UCSD-AML1 (cell line): ENCODE data around the gene PTH2.

Experiments
- DNase-seq: peaks from one replicate; lab custom pipeline; 2025; ENCODE audit not compliant: unreplicated experiment; lab: John Stamatoyannopoulos, UW

The PTH2 gene

DNA sequence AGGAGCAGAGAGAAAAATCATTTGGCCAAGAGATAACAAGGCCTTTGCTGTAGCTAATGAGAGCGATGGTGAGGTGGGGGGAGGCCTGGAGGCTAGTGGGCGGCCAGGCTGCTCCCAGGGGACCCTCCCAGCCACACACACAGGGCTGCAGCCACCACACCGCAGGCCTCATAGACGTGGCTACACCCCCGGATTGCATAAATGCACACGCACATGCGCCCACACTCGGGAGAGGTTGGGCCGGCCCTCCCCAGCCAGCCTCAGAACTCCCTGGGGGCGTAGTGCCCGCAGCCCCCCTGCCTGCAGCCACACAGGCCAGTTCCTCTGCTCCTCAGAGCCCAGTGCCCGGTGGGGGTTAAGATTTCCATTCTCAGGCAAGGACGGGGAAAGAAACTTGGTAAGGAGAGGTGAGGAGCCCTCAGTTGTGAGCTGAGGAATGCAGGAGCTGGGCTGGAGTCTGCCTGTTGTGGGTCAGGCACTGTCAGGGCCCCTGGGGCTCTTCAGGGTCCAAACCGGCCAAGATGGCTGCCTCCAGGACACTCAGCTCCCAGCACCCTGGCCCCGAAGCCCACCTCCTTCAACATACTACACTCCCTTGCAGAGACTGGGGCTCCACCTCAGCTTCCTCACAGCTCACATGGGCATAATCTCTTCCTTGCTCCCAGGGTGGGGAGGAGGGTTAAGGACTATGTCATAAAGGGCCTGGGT lies 8.0 kb downstream of the PTH2 start:
- DNase-seq, result no peak

DNA sequence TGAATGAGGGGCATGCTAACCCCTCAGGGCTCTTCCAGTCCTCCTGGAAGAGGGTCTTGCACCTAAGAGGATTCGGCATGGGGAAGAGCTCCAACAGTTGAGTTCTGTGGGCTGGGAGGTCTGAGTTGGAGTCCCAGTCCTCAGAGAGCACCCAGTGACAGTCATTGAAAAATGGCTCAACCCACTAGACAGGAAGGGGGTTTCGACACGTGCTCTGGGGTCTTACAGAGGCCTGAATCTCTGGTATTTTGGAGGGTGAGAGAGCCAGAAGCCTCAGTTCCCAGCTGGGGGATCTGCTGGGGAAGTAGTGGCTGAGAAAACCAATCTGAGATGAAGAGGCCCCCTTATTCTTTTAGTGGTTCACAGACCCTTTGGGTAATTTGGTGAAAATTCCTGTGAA lies 9.0 kb downstream of the PTH2 start:
- DNase-seq, result no peak

DNA sequence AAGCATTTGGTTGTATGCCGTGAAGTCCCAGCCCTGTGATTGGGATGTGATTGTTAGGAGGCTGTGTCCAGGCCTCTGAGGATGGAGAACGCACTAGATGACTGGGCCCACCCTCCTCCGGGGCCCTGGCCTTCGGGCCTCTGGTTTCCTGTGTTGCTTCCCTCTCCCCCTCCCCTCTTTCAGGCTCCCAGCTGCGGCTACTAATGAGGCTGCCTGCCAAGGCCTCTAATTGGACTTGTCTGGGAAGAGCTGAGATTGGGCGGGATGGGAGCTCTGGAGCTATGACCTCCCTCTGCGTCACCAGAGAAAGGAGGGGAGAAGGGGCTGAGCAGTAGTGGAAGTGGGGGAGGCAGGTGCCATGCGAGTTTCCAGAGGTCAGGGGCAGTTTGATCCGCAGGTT lies 9.9 kb downstream of the PTH2 start:
- DNase-seq, result no peak

DNA sequence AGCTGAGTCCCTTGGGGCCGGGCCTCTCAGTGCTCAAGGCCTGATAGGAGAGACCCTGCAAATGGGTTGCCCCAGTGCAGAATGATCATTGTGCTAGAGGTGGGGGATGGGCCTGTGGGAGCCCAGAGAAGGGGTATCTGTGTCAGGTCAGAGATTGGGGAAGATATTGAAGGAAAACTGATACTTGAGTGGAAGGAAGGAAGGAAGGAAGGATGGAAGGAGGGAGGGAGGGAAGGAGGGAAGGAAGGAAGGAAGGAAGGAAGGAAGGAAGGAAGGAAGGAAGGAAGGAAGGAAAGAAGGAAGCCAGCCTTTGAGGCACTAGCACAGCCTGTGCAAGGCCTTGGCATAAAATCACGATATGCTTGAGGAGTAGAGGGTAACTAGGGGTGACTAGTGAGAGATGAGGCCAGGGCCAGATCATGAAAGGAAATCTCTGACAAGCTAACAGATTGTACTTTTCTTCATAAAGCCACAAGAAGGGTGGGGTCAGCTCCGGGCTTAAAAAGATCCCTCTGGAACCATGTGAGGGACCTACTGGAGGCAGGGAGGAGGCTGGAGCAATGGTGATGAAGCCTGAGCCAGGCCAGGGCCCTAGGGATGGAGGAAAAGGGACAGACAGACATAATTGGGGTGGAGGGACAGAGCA lies 11.4 kb downstream of the PTH2 start:
- DNase-seq, result no peak

DNA sequence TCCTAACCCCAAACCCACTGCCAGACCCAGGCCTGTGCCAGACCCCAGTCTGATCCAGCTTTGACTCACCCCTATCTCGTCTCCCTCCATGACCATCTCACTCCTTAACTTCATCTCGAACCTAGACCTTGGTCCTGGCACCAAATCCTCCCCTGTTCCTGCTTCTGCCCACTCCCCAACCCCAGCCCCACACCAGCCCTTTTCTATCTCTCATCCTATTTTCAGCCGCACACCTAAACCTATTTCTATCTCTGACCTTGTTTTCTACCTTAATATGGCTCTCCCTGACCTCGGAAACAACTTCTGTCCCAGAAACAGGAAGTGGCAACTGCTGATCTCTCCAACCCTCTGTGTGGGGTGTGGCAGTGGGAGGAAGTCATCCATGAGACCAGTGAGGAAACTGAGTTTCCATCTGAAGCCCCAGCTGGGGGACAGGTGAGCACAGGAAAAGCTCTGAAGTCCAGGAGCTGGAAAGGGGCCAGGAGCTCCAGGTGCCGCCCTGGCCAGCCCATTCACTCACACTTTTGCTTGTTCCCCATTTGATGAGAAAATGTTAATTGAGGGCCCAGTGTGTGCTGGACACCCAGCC lies 13.7 kb downstream of the PTH2 start:
- peak; percentile 48 for DNase-seq

DNA sequence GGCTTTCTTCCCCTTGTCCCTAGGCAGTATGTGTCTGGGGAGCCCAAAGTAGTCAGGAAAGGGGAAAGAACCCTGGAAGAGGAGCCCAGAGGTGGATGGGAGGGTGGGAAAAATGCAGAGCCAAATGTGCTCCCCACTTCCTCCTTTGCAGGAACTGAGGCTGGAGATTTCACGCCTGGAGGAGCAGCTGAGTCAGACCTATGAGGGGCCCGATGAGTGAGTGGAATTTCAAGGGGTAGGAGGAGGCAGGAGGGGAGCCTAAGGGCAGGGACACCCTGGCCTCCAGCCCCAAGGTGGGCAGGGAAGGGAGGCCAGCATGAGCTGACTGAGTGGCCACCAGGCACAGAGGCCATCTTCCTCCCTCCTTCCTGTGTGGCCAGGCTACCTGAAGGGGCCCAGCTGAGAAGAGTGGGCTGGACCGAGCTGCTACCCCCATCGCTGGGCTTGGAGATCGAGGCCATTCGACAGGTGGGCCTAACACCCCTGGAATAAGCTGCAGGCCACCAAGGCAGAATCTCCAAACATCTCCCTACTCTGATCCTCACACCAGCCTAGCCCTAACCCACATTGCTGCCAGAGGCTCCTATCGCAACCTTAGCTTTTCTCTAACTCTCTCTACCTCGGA lies 14.3 kb downstream of the PTH2 start:
- DNase-seq, result peak; percentile 40

DNA sequence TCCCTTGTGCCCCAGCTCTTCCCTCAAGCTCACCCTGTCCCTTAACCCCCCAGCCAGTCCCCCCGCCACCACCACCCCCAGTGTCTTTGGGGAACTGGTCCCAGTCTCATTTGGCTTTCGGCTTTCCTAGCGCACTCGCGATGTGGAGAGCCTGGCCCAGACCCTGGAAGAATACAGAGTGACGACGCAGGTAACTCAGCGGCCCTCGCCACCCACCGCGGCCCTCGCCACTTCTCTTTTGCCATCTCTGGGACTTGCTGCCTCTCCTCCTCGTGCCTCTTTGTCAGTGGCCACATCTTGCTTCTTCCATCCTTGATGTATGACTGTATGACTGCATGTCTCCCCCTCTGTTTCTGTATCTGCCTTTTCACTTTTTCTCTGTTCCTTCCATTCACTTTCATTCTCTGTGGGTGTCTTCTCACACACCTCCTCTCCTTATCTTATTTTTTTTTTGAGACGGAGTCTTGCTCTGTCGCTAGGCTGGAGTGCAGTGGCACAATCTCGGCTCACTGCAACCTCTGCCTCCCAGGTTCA lies 15.7 kb downstream of the PTH2 start:
- no peak for DNase-seq

DNA sequence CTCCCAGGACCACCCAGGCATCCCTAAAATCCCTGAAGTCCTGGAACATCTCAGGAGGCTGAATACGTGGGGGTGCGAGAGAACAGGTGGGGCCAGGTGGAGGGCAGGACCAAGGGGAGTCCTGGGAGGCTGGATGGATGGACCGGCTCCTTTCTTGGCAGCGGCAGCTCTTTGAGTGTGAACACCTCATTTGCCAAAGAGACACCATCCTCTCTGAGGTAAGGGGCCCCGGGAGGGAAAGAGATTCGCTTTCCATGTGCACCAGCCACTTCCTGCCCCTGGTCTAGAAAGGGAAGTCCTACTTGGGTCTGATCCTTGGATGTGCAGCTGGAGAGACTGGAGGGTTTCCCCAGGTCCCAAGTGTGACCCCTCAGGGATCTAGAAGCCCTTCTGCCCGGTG lies 16.2 kb downstream of the PTH2 start:
- DNase-seq, result no peak

DNA sequence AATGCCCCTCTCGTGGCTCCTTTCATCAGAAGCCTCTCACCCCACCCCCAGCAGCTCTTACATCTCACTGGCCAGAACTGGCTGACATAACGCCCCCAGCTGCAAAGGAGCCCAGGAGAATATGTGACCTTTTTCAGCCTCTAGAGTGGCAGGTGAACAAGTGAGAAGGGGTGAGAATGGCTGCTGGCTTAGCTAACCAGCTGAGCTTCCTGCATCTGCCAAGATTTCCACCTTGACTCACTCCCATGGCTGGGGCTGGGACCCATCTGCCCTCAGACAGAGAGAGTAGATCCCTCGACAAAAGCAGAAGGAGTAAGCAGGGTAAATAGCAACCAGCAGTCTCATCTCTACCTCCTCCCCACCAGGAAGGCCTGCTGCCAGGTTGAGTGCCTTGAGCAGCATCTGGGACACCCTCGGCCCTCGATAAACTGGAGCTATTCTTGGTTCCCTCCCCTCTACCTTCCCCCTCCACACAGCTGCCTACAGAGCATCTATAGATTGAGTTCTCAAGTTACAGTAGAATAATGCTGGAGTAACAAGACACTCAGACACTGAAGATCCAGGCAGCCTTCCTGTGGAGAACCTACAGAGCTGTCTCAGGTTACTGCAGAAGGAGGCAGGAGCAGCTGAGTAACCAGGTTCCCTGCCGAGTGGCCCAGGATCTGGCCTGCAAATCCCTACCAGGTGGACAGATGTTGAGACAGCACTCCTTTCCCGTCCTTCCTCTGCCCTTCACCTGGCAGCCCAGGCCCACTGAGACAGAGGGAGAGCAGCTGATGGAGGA lies 19.6 kb downstream of the PTH2 start:
- DNase-seq, result no peak

DNA sequence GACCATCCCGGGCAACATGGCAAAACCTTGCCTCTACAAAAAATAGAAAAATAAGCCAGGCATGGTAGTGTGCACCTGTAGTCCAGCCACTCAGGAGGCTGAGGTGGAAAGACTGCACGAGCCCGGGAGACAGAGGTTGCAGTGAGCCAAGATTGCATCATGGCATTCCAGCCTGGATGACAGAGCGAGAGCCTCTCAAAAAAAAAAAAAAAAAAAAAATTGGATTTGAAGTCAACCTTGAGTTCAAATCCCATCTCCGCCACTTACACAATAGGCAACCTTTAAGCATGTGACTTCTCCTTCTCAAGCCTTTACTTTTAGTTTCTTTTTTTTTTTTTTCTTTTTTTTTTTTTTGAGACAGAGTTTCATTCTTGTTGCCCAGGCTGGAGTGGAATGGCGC lies 23.2 kb downstream of the PTH2 start:
- DNase-seq, result no peak

DNA sequence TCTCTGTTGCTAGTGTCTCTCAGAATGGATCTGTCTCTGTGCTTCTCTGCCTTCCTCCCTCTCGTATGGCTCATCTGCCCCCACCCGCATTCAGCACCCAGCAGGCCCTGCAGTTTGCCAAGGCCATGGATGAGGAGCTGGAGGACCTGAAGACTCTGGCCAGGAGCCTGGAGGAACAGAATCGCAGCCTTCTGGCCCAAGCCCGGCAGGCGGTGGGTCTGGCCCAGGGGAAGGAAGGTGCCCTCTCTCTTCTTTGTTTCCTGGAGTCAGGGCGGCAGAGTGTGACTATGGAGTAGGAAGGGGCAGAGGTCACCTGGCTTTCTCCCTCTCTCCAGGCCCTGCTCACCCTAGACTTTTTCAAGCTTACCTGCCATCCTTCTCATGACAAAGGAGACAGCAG lies 24.3 kb downstream of the PTH2 start:
- DNase-seq, result no peak

DNA sequence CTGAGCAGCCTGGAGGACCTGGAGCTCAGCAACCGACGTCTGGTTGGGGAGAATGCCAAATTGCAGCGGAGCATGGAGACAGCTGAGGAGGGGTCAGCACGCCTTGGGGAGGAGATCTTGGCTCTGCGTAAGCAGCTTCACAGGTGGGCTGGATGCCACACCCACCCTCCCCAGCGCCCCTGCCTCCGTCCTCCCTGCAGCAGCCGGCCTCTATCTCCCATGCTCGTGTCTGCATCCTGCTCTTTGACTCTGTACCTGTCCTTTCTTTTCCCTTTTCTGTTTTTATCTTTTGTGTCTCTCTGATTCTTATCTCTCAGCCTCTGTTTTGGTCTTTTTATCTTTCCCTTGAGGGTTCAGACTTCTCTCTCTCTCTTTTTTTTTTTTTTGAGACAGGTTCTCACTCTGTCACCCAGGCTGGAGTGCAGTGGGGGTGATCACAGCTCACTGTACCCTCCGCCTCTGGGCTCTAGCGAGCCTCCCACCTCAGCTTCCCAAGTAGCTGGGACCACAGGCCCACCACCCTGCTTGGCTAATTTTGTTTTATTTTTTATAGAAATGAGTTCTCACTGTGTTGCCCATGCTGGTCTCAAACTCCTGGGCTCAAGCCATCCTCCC lies 25.1 kb downstream of the PTH2 start:
- DNase-seq, result no peak

DNA sequence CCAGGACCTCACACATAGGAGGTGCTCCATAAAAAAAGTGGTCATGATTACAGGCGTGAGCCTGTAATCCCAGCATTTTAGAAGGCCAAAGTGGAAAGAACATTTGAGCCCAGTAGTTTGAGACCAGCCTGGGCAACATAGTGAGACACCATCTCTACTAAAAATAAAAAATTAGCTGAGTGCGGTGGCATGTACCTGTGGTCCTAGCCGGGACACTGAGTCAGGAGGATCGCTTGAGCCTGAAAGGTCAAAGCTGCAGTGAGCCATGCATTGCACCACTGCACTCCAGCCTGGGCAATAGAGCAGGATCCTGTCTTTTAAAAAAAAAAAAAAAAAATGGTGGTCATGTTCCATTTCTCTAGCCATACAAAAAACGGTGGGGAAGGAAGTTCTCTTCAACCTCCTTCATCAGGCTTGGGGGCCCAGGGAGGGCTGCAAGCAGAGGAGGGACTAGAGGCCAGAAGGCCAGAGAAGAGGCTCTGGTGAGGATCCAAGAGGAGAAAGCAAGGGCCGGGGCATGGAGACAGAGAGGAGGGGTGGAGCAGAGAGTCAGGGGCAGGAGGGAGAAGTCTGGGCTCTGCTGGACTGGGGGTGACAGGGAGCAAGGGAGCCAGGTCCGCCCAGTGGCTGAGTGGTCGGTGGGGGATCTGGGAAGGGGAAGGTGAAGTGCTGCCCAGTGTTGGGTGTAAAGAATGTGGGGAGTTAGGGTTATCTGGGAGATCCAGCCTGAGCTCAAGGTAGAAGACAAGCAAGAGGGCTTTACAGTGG lies 26.3 kb downstream of the PTH2 start:
- DNase-seq, result no peak

DNA sequence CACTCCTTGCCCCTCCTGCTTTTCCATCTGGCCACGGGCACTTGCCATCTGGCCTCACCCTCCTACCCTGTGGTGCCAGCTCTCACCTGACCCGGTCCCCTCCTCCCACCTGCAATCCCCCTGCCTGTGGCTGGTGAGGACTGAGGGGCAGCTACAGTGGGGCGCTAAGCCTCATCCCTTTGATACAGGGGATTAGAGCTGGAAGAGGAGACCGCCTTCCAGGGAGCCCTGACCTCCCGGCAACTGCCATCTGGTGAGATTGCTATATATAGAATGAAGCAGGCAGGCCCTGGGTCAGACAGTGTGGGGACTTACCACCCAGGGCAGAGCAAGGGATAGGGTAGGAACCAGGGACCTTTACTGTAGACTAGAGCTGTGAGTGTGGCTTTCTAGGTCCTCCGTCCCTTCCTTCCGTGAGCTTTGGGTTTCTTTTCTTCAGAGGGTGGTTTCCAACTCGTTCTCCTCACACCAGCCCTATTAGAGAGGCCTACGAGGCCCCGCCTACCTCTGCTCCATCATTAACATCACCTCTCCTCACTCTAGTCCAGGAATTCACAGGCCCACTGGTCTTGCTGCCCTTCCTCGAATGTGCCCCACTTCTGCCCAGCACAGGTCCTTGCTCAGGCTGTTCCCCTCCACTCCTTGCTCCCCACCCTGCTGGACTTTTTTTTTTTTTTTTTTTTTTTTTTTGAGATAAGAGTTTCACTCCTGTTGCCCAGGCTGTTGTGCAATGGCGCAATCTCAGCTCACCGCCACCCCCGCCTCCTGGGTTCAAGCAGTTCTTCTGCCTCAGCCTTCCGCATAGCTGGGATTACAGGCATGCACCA lies 27.4 kb downstream of the PTH2 start:
- DNase-seq, result no peak

DNA sequence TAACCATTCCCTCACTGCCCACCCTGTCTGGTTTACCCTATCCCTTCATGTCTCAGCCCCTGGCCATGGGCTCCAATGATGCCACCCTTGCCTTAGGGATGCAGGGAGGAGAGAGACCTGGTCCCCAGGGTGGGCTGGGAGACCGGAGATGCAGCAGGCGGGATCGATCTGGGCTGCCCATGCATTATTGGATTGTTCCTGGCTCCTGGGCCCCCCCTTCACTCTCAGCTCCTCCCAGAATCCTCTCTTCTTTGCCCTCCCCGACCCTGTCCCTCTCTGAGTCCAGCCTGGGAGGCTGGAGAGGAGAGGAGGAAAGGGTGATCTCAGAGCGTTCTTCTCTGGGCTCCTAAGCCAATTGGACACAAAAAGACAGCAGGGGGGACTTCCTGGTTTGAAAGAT lies 29.4 kb downstream of the PTH2 start:
- no peak for DNase-seq

DNA sequence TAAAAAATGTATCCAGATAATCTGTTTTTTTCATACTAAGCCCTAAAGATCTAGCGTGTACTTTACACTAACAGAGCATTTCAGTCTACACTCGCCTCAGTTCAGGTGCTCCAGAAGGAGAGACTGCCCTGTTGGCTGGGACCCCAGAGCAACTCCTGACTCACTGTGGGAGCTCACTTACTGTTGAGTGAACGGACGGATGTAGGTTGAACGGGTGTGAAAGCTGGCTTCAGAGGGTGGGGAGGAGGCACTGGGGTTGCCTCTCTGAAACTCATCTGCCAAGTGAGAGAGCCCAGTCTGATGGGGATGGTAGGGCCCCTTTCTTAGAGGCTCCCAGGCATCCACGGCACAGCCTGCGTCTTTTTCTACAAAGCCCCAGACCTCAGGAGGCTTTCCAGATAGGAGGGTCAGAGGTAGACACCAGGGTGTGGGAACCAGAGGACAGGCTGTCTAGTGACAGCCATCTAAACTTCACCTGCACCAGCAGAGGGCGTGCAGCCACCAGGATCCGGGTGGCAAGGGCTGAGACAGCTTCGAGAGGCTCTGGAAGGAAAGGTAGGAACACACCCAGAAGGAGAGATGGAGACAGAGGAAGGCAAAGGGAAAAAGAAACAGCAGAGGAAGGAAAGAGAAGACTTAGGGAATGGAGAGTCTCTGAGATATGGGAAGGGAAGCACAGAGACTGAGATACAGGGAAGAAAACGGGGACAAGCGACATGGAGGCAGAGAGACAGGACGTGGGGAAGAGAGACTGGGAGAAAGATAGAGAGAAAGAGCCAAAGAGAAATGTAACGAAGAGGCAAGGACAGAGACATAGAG lies 31.5 kb downstream of the PTH2 start:
- peak; percentile 76 for DNase-seq

DNA sequence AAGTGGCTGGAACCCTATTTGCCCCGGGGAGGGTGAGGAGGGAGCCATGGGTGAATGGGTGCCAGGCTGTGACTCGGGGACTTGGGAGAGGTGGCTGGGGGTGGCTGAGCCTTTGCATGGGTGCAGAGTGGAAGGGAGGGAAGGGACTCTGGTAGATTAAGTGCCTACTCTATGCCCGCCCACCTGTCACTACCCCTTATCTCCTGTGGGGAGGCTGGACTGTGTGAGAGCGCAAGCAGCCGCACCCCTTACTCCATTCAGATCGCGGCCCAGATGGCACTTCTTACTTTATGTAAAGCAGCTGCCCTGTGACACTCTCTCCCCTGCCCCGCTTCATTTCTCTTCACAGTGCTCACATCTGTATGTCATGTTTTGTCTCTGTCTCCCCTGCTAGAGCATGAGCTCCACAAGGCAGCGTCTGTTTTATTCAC lies 32.3 kb downstream of the PTH2 start:
- no peak for DNase-seq
